CD14-positive monocyte (primary cell): ENCODE results near the gene AQP10. TPM values are rescaled to one million over a fixed set of nuclear protein-coding genes. Genes with fewer than 3 reads are reported as not detected.

Experiments
- DNase-seq, 3 donors: peaks; one replicate each; pipeline ENCODE4 v3.0.0-alpha.2; 2011 to 2022
- H2AFZ ChIP-seq: 2 replicates; pipeline ENCODE4 v1.6.0; 2012; ENCODE audit warnings: mild to moderate bottlenecking, low read depth, low read length, inconsistent platforms; ENCODE audit not compliant: insufficient read depth, poor library complexity, severe bottlenecking
- H3K27ac ChIP-seq, 2 donors: 1 replicate in 1 of 2; 2 replicates in 1 of 2; pipeline ENCODE4 v1.5.1; 2012 to 2013; ENCODE audit warnings: low read length in 2 of 2, control low read depth in 1 of 2, inconsistent platforms in 1 of 2, low read depth in 1 of 2, mild to moderate bottlenecking in 1 of 2
- H3K27me3 ChIP-seq, 2 donors: one replicate each; pipeline versions ENCODE4 v1.6.0 to v1.6.1; 2011 to 2013; ENCODE audit warnings: low read length in 2 of 2; ENCODE audit not compliant: control insufficient read depth in 2 of 2, insufficient read depth in 2 of 2
- H3K36me3 ChIP-seq, 2 donors: replicated peaks in 1 of 2; 1 replicate in 1 of 2; 2 replicates in 1 of 2; pipeline versions ENCODE4 v1.5.1 to v1.6.1; 2012 to 2013; ENCODE audit warnings: low read length in 2 of 2, control low read depth in 1 of 2, inconsistent platforms in 1 of 2, mild to moderate bottlenecking in 1 of 2; ENCODE audit not compliant: insufficient read depth in 2 of 2, control insufficient read depth in 1 of 2
- H3K4me1 ChIP-seq, 2 donors: 1 replicate in 1 of 2; 2 replicates in 1 of 2; pipeline versions ENCODE4 v1.5.1 to v1.6.1; 2012 to 2013; ENCODE audit warnings: low read length in 2 of 2, control low read depth in 1 of 2, inconsistent platforms in 1 of 2, mild to moderate bottlenecking in 1 of 2, moderate library complexity in 1 of 2; ENCODE audit not compliant: insufficient read depth in 2 of 2, control insufficient read depth in 1 of 2
- H3K4me2 ChIP-seq: replicated peaks from 2 replicates; pipeline ENCODE3; 2012; ENCODE audit warnings: low read length, moderate library complexity, mild to moderate bottlenecking; ENCODE audit not compliant: poor library complexity, severe bottlenecking; ENCODE audit errors: extremely low read depth
- H3K4me3 ChIP-seq, 3 experiments: fragments of 200-600 bp in 1 of 3; sonication (generic) in 1 of 3; replicated peaks in 1 of 3; 1 replicate in 2 of 3; 2 replicates in 1 of 3; pipeline ENCODE4 v1.5.1; 2011 to 2013; ENCODE audit warnings: low read length in 3 of 3, mild to moderate bottlenecking in 3 of 3, control low read depth in 2 of 3, low read depth in 2 of 3, inconsistent platforms in 1 of 3, moderate library complexity in 1 of 3
- H3K79me2 ChIP-seq: 2 replicates; pipeline ENCODE4 v1.6.0; 2012; ENCODE audit warnings: mild to moderate bottlenecking, control low read depth, inconsistent platforms, low read length, moderate library complexity; ENCODE audit not compliant: insufficient read depth
- H3K9ac ChIP-seq: 2 replicates; pipeline ENCODE4 v1.6.0; 2017; ENCODE audit warnings: low read length, mild to moderate bottlenecking; ENCODE audit not compliant: insufficient read depth, poor library complexity, severe bottlenecking
- H3K9me3 ChIP-seq, 2 donors: replicated peaks in 1 of 2; 1 replicate in 1 of 2; 2 replicates in 1 of 2; pipeline versions ENCODE4 v1.5.1 to v1.6.1; 2012 to 2013; ENCODE audit warnings: low read length in 2 of 2, control low read depth in 1 of 2; ENCODE audit not compliant: control insufficient read depth in 1 of 2, insufficient read depth in 1 of 2
- H4K20me1 ChIP-seq: 2 replicates; pipeline ENCODE4 v1.6.0; 2012; ENCODE audit warnings: mild to moderate bottlenecking, low read length, control low read depth, moderate library complexity; ENCODE audit not compliant: insufficient read depth
- H3K27ac Mint-ChIP-seq, 7 donors: one replicate each; pipeline ENCODE4 v1.8.0; 2020; ENCODE audit warnings: mild to moderate bottlenecking in 7 of 7, mixed read lengths in 7 of 7, moderate library complexity in 6 of 7, inconsistent platforms in 2 of 7
- H3K27me3 Mint-ChIP-seq, 3 donors: one replicate each; pipeline ENCODE4 v1.8.0; 2021 to 2022; ENCODE audit warnings: low read depth in 3 of 3, mild to moderate bottlenecking in 3 of 3, mixed read lengths in 3 of 3, moderate library complexity in 3 of 3, inconsistent platforms in 1 of 3
- H3K36me3 Mint-ChIP-seq, 2 donors: one replicate each; pipeline ENCODE4 v1.8.0; 2020; ENCODE audit warnings: mixed read lengths in 2 of 2, inconsistent platforms in 1 of 2, mild to moderate bottlenecking in 1 of 2
- H3K4me1 Mint-ChIP-seq: one replicate; pipeline ENCODE4 v1.8.0; 2020; ENCODE audit warnings: mild to moderate bottlenecking, mixed read lengths
- H3K4me3 Mint-ChIP-seq, 2 donors: one replicate each; pipeline ENCODE4 v1.8.0; 2020; ENCODE audit warnings: mild to moderate bottlenecking in 2 of 2, mixed read lengths in 2 of 2, moderate library complexity in 1 of 2
- H3K9me3 Mint-ChIP-seq, 7 donors: one replicate each; pipeline ENCODE4 v1.8.0; 2020 to 2022; ENCODE audit warnings: mixed read lengths in 7 of 7, mild to moderate bottlenecking in 6 of 7, moderate library complexity in 6 of 7, inconsistent platforms in 2 of 7
- CTCF ChIP-seq: fragments of 200-600 bp; IDR thresholded peaks from one replicate; pipeline ENCODE4 v1.8.0; 2022; ENCODE audit warnings: antibody characterized with exemption, mild to moderate bottlenecking
- WGBS: methylation state at CpG from one replicate; pipeline ENCODE4 v1.1.5; 2013; ENCODE audit warnings: missing lambda C conversion rate; ENCODE audit not compliant: insufficient coverage; 5-methylcytosine and 5-hydroxymethylcytosine counted together
- intact Hi-C, 2 donors: fragments of 100-400 bp; cut with micrococcal nuclease; formaldehyde crosslinking; loops; one replicate each; pipeline versions ENCODE4 v1.15.0 to v1.15.1; 2023
- polyA plus RNA-seq, 3 donors: library from polyadenylated mRNA; depleted of rRNA in 1 of 3; unstranded in 2 of 3; stranded (reverse) in 1 of 3; fragments of 300-500 nt in 2 of 3; fragments of >200 nt in 1 of 3; fragmentation: Illumina TruSeq in 2 of 3; gene quantifications; 1 replicate in 2 of 3; 2 replicates in 1 of 3; pipeline ENCODE4 v1.2.3, GENCODE V29; 2012 to 2021

AQP10 gene
- polyA plus RNA-seq, 3 donors: 0.09 TPM; not detected in 2

GRCh38 chr1:154329551-154330131, 8.7 kb downstream of the AQP10 start:
- H4K20me1 ChIP-seq: peaks cover 3% of the 10 kb centered on the region
- TF ChIP-seq CTCF: no peak
- no peak overlapping the region for H3K4me3 ChIP-seq
- H3K27me3 ChIP-seq: peaks cover 2 to 33% of the 10 kb centered on the region in 2 donors
- Mint-ChIP-seq H3K27me3 (peaks cover 45 to 51% (median 45%) of the 10 kb centered on the region in 3 donors), H3K4me1 (peaks cover 62% of the 10 kb centered on the region), H3K36me3 (peaks cover 3 to 10% of the 10 kb centered on the region in 2 donors), H3K9me3 (peaks cover 0 to 10% (median 2%) of the 10 kb centered on the region in 7 donors), H3K4me3 (peak overlapping the region in 1 of 2 donors; percentile 71), H3K27ac (peak overlapping the region in 1 of 7 donors; percentile 26)
- no peak overlapping the region for H2AFZ ChIP-seq
- WGBS: 79% methylated on average over 2 of the region's 7 CpGs
- H3K79me2 ChIP-seq: no peaks in the 10 kb centered on the region
- no peak overlapping the region for H3K4me2 ChIP-seq
- no peak overlapping the region for H3K9ac ChIP-seq
- H3K36me3 ChIP-seq: no peaks in the 10 kb centered on the region
- H3K9me3 ChIP-seq: no peaks in the 10 kb centered on the region
- no peak overlapping the region for H3K27ac ChIP-seq
- intact Hi-C loops: loop anchor here in 1 of 2 donors (5.0 to 10.0 kb wide), 2 partner anchors 78 to 145 kb away; partner anchors contain the start of gene IL6R
- H3K4me1 ChIP-seq: peaks cover 33 to 45% of the 10 kb centered on the region in 2 donors
- no peak for DNase-seq

- no peaks in the 10 kb centered on the region for H3K9me3 ChIP-seq
- no peak overlapping the region for H3K27ac ChIP-seq
- peaks cover 2 to 33% of the 10 kb centered on the region in 2 donors for H3K27me3 ChIP-seq
- DNase-seq: no peak
- H3K79me2 ChIP-seq: no peaks in the 10 kb centered on the region
- TF ChIP-seq CTCF: no peak
- Mint-ChIP-seq H3K9me3 (peaks cover 0 to 10% (median 2%) of the 10 kb centered on the region in 7 donors), H3K4me1 (peaks cover 60% of the 10 kb centered on the region), H3K27ac (no peak overlapping the region), H3K36me3 (peaks cover 3 to 10% of the 10 kb centered on the region in 2 donors), H3K4me3 (no peak overlapping the region), H3K27me3 (peaks cover 39 to 42% (median 39%) of the 10 kb centered on the region in 3 donors)
- H3K4me2 ChIP-seq: no peak overlapping the region
- H4K20me1 ChIP-seq: peaks cover 3% of the 10 kb centered on the region
- no peak overlapping the region for H3K4me3 ChIP-seq
- intact Hi-C loops: loop anchor here in 1 of 2 donors (10.0 kb wide), 1 partner anchor 144 kb away; no protein-coding TSS in a partner anchor
- H3K36me3 ChIP-seq: no peaks in the 10 kb centered on the region
- peaks cover 33 to 41% of the 10 kb centered on the region in 2 donors for H3K4me1 ChIP-seq
- no peak overlapping the region for H2AFZ ChIP-seq
- no peak overlapping the region for H3K9ac ChIP-seq
These were observed 9.8 kb downstream of the AQP10 start for GRCh38 chr1:154330669-154331068.
